Smooth muscle cell (in vitro differentiated cells): ENCODE measurements around the gene YIF1B. TPM values are rescaled to one million over a fixed set of nuclear protein-coding genes. Genes with fewer than 3 reads are reported as not detected.
"Not testable (repeated sequence)": the region's sequence is repeated elsewhere in the genome, so short reads cannot be mapped to it uniquely, and the experiment has no call there.

Experiments
- DNase-seq: peaks from one replicate; lab custom pipeline; 2025; ENCODE audit not compliant: unreplicated experiment; lab: John Stamatoyannopoulos, UW
- H2AFZ ChIP-seq: fragments of 200-600 bp; sonication (generic); 2 replicates; pipeline ENCODE4 v1.6.0; 2016; ENCODE audit warnings: antibody characterized with exemption, low read depth, mild to moderate bottlenecking
- H3F3A ChIP-seq: fragments of 200-600 bp; sonication (generic); 2 replicates; pipeline ENCODE4 v1.6.0; 2017; ENCODE audit warnings: antibody characterized with exemption, low read depth
- H3K27ac ChIP-seq: fragments of 200-600 bp; sonication (generic); 2 replicates; pipeline ENCODE4 v1.5.1; 2016; ENCODE audit warnings: low read depth, mild to moderate bottlenecking
- H3K27me3 ChIP-seq: fragments of 200-600 bp; sonication (generic); 2 replicates; pipeline ENCODE4 v1.6.1; 2016; ENCODE audit warnings: low read depth, mild to moderate bottlenecking
- H3K36me3 ChIP-seq: fragments of 200-600 bp; sonication (generic); 2 replicates; pipeline ENCODE4 v1.5.1; 2016; ENCODE audit warnings: low read depth
- H3K4me1 ChIP-seq: fragments of 200-600 bp; sonication (generic); 2 replicates; pipeline ENCODE4 v1.5.1; 2016; ENCODE audit warnings: low read depth
- H3K4me2 ChIP-seq: fragments of 200-600 bp; sonication (generic); 2 replicates; pipeline ENCODE4 v1.6.0; 2016; ENCODE audit warnings: mild to moderate bottlenecking
- H3K4me3 ChIP-seq: fragments of 200-600 bp; sonication (generic); 2 replicates; pipeline ENCODE4 v1.5.1; 2016; ENCODE audit warnings: mild to moderate bottlenecking
- H3K79me2 ChIP-seq: fragments of 200-600 bp; sonication (generic); 2 replicates; pipeline ENCODE4 v1.6.0; 2016; ENCODE audit warnings: low read depth, mild to moderate bottlenecking
- H3K9ac ChIP-seq: fragments of 200-600 bp; sonication (generic); 2 replicates; pipeline ENCODE4 v1.6.0; 2016; ENCODE audit warnings: low read depth
- H3K9me3 ChIP-seq: fragments of 200-600 bp; sonication (generic); replicated peaks from 2 replicates; pipeline ENCODE4 v1.5.1; 2016; ENCODE audit warnings: low read depth
- H4K20me1 ChIP-seq: fragments of 200-600 bp; sonication (generic); 2 replicates; pipeline ENCODE4 v1.6.0; 2016; ENCODE audit warnings: low read depth
- CTCF ChIP-seq: fragments of 200-600 bp; sonication (generic); IDR thresholded peaks from 2 replicates; pipeline ENCODE4 v1.5.1; 2017; ENCODE audit warnings: borderline replicate concordance, mild to moderate bottlenecking, antibody characterized with exemption; ENCODE audit not compliant: insufficient read depth, poor library complexity, severe bottlenecking
- WGBS: methylation state at CpG from one replicate; pipeline ENCODE4 v1.1.7; 2016; ENCODE audit warnings: low lambda C conversion rate; 5-methylcytosine and 5-hydroxymethylcytosine counted together
- polyA plus RNA-seq: library from polyadenylated mRNA; unstranded; fragments of >200 nt; fragmentation: Nextera tagmentation; extraction: Ambion mirVana; gene quantifications from 2 replicates; pipeline ENCODE4 v1.2.1, GENCODE V29; 2016
- total RNA-seq: library from RNA; depleted of rRNA; stranded (reverse); fragments of >200 nt; gene quantifications from 2 replicates; pipeline ENCODE4 v1.2.3, GENCODE V29; 2014

Gene YIF1B
- total and polyA plus RNA-seq, 2 experiments from 2014 or later: 80.1 to 216 TPM

DNA sequence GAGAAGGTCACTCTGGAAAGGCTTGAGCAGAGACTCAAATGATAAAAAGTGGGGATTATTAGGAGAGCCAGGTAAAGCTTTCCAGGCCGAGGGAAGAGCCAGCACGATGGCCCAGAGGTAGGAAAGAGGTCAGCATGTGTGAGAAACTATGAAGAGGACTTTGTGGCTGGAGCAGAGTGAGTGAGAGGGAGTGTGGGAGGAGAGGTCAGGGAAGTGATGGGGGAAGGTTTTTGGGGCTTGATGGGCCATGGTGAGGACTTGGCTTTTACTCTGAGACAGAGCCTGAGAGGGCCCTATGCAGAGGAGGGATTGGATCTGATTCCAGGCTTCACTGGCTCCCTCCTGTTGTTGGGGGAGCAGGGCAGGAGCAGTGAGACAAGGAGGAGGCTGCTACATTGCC, 25.2 kb upstream of the YIF1B start:
- TF ChIP-seq CTCF: no peak
- Histone ChIP-seq H4K20me1 (no peaks in the 10 kb centered on the region), H2AFZ (no peak overlapping the region), H3K4me2 (no peak overlapping the region), H3K27ac (no peak overlapping the region), H3K9me3 (no peaks in the 10 kb centered on the region), H3K9ac (no peak overlapping the region), H3K79me2 (no peaks in the 10 kb centered on the region), H3K4me3 (no peak overlapping the region), H3K27me3 (no peaks in the 10 kb centered on the region), H3K36me3 (no peaks in the 10 kb centered on the region), H3F3A (no peaks in the 10 kb centered on the region), H3K4me1 (peaks cover 10% of the 10 kb centered on the region)
- WGBS: 100% methylated on average over 2 of the region's 2 CpGs
- no peak for DNase-seq

DNA sequence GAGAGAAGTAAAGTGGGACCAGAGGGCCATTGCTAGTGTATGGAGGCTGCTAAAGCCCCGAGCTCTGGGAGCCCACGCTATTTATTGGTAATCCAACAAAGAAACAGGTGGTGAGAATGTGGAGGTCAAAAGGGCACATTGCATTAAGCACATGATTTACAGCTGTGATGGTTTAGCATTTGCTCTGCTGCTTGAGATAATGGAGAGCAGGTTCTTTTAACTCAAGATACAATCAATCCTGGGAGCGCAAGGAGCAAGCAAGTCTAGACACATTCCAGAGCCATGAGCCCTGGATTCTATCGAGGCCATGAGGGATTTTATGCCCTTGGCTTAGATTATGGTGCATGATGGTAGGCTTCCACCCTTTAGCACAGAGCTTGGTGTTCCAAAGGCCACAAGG, 23.3 kb upstream of the YIF1B start:
- not testable (repeated sequence) for H4K20me1 ChIP-seq, H3K4me1 ChIP-seq, H3K9ac ChIP-seq, H3K27me3 ChIP-seq, H3K4me3 ChIP-seq, H3F3A ChIP-seq, H3K36me3 ChIP-seq, DNase-seq, H3K79me2 ChIP-seq, H3K9me3 ChIP-seq, H2AFZ ChIP-seq, H3K27ac ChIP-seq, H3K4me2 ChIP-seq
- WGBS: 44% methylated on average over 4 of the region's 4 CpGs

DNA sequence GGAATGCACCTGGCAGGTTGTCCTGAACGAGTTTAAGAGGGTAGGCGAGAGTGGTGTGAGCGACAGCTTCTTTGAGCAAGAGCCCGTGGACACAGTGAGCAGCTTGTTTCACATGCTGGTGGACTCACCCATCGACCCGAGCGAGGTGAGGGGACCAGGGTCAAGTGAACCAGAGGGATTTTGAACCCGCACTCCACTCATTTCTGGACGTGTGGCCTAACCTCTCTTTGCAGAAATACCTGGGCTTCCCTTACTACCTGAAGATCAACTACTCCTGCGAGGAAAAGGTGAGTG, 21.6 kb upstream of the YIF1B start:
- H3K79me2 ChIP-seq: no peaks in the 10 kb centered on the region
- H3K9ac ChIP-seq: no peak overlapping the region
- H3K9me3 ChIP-seq: no peaks in the 10 kb centered on the region
- H3F3A ChIP-seq: no peaks in the 10 kb centered on the region
- H4K20me1 ChIP-seq: no peaks in the 10 kb centered on the region
- peak overlapping the region; percentile 96 for H3K4me2 ChIP-seq
- DNase-seq: no peak
- peak overlapping the region; percentile 86 for H3K4me3 ChIP-seq
- no peak overlapping the region for H2AFZ ChIP-seq
- H3K27ac ChIP-seq: no peak overlapping the region
- WGBS: 66% methylated on average over 10 of the region's 10 CpGs
- TF ChIP-seq CTCF: no peak
- H3K36me3 ChIP-seq: no peaks in the 10 kb centered on the region
- H3K27me3 ChIP-seq: no peaks in the 10 kb centered on the region
- peaks cover 10% of the 10 kb centered on the region for H3K4me1 ChIP-seq

GRCh38 chr19:38336638-38337359, 21.1 kb upstream of the YIF1B start:
- peak; percentile 64 for DNase-seq
- Histone ChIP-seq H3K79me2 (no peaks in the 10 kb centered on the region), H3K27me3 (no peaks in the 10 kb centered on the region), H3K27ac (peak overlapping the region; percentile 54), H3K36me3 (no peaks in the 10 kb centered on the region), H3K9me3 (no peaks in the 10 kb centered on the region), H2AFZ (peak overlapping the region; percentile 85), H3K4me2 (peak overlapping the region; percentile 96), H3K4me1 (peaks cover 10% of the 10 kb centered on the region), H3F3A (no peaks in the 10 kb centered on the region), H4K20me1 (no peaks in the 10 kb centered on the region), H3K4me3 (peak overlapping the region; percentile 86), H3K9ac (no peak overlapping the region)
- WGBS: 5% methylated on average over 26 of the region's 41 CpGs
- no peak for TF ChIP-seq CTCF
